ENCODE results near the gene TESK2.

TESK2 gene

GRCh38 chr1:45397285-45397684 lies 93.7 kb downstream of the TESK2 start:
- ChIA-PET POLR2A (no interaction called here), CTCF (interaction anchor here (1.5 to 2.4 kb wide), 4 partner anchors 12 to 95 kb away, joined by 4 to 8 read pairs (median 6); no protein-coding TSS in a partner anchor)
- no peak for TF ChIP-seq CTCF (IDR thresholded peaks at IDR 0.05; ENCODE audit: control extremely low read depth, extremely low read depth, low read depth, missing control alignments)
- DNase-seq (ENCODE audit: extremely low spot score), result no peak

- CTCF ChIA-PET, result interaction anchor here (1.0 kb wide), 2 partner anchors 16 to 35 kb away, joined by 3 read pairs; no protein-coding TSS in a partner anchor
- no peak for DNase-seq (ENCODE audit: extremely low spot score)
- no peak for TF ChIP-seq CTCF (IDR thresholded peaks at IDR 0.05; ENCODE audit: control extremely low read depth, extremely low read depth, low read depth, missing control alignments)
- POLR2A ChIA-PET, result no interaction called here
These were observed 95.4 kb downstream of the TESK2 start for GRCh38 chr1:45395582-45395981.

- ChIA-PET CTCF (interaction anchor here (1.0 kb wide), 1 partner anchor 16 kb away, joined by 3 read pairs; no protein-coding TSS in a partner anchor), POLR2A (no interaction called here)
- no peak for DNase-seq (ENCODE audit: extremely low spot score)
- no peak for TF ChIP-seq CTCF (IDR thresholded peaks at IDR 0.05; ENCODE audit: control extremely low read depth, extremely low read depth, low read depth, missing control alignments)
These were observed 95.9 kb downstream of the TESK2 start for GRCh38 chr1:45395051-45395450.

GRCh38 chr1:45394342-45394741 lies 96.6 kb downstream of the TESK2 start:
- peak; percentile 50 for DNase-seq (ENCODE audit: extremely low spot score)
- POLR2A ChIA-PET, result interaction anchor here (0.6 to 0.8 kb wide), 2 partner anchors 128 to 1825 kb away, joined by 4 read pairs; partner anchors contain the start of gene PRDX1
- CTCF ChIA-PET, result no interaction called here
- no peak for TF ChIP-seq CTCF (IDR thresholded peaks at IDR 0.05; ENCODE audit: control extremely low read depth, extremely low read depth, low read depth, missing control alignments)

GRCh38 chr1:45393718-45394302 lies 97.2 kb downstream of the TESK2 start:
- DNase-seq (ENCODE audit: extremely low spot score), result peak; percentile 42
- POLR2A ChIA-PET, result interaction anchor here (0.6 to 0.8 kb wide), 5 partner anchors 13 to 1825 kb away, joined by 4 to 5 read pairs (median 4); partner anchors contain the start of gene PRDX1
- CTCF ChIA-PET, result interaction anchor here (0.8 to 1.3 kb wide), 4 partner anchors 10 to 99 kb away, joined by 3 to 5 read pairs (median 4); no protein-coding TSS in a partner anchor
- no peak for TF ChIP-seq CTCF (IDR thresholded peaks at IDR 0.05; ENCODE audit: control extremely low read depth, extremely low read depth, low read depth, missing control alignments)

GRCh38 chr1:45386219-45386618 lies 104.7 kb downstream of the TESK2 start:
- TF ChIP-seq CTCF (IDR thresholded peaks at IDR 0.05; ENCODE audit: control extremely low read depth, extremely low read depth, low read depth, missing control alignments), result no peak
- no peak for DNase-seq (ENCODE audit: extremely low spot score)
- ChIA-PET CTCF (no interaction called here), POLR2A (no interaction called here)
